BJ (cell line): Measurements from ENCODE around the gene HOXC13. TPM values are rescaled to one million over a fixed set of nuclear protein-coding genes. Genes with fewer than 3 reads are reported as not detected.

Experiments used
- CTCF ChIA-PET: fragments of 350-600 bp; formaldehyde crosslinking; extraction: SDS; loops from one replicate; lab custom pipeline; 2021; ENCODE audit warnings: antibody characterized with exemption, inconsistent platforms; lab: Yijun Ruan, JAX
- POLR2A ChIA-PET: fragments of 300-600 bp; sonication (Branson Sonifier 250); formaldehyde crosslinking; extraction: SDS; loops from one replicate; lab custom pipeline; 2021; ENCODE audit warnings: antibody characterized with exemption; lab: Charles Lee
- DNase-seq: peaks from one replicate; pipeline ENCODE4 v3.0.0-alpha.2; 2011; ENCODE audit warnings: low read depth
- H3K27me3 ChIP-seq: 2 replicates; pipeline ENCODE4 v1.6.0; 2011; ENCODE audit warnings: low read length; ENCODE audit not compliant: control insufficient read depth, insufficient read depth
- H3K36me3 ChIP-seq: 2 replicates; pipeline ENCODE4 v1.5.1; 2011; ENCODE audit warnings: low read length; ENCODE audit not compliant: control insufficient read depth, insufficient read depth
- H3K4me3 ChIP-seq: 2 replicates; pipeline ENCODE4 v1.5.1; 2011; ENCODE audit warnings: low read depth, mild to moderate bottlenecking, control low read depth, low read length
- polyA plus RNA-seq: library from polyadenylated mRNA; depleted of rRNA; stranded (reverse); fragments of >200 nt; gene quantifications from 2 replicates; pipeline ENCODE4 v1.2.3, GENCODE V29; 2011
- TF ChIP-seq, protein P1 (sequence below): IDR thresholded peaks from 2 replicates; pipeline ENCODE4 v1.5.1; 2011; ENCODE audit warnings: low read depth, mild to moderate bottlenecking, control low read depth, inconsistent platforms, low read length, moderate library complexity; ENCODE audit not compliant: insufficient read depth

The HOXC13 gene
- polyA plus RNA-seq, 1 experiment: 1.0 TPM

DNA sequence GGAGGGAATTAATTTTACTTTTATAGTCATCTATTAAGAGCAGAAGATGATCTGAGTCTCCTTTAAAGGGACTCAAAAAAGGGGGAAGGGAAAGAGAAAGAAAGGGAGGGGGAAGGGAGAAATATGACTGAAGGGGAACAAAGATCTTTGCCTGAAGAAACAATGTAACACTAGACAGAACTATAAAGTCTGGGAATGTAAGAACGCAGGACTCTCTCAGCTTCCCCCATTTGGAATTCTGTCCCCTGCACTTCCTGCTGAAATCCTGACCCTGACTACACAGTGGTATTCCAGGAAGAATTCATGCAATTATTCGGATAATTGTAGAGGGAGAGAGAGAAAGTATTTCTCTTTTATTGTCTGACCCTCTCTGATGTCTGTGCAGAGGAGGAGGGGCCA is 25.7 kb downstream of the HOXC13 start:
- TF ChIP-seq, protein P1, sequence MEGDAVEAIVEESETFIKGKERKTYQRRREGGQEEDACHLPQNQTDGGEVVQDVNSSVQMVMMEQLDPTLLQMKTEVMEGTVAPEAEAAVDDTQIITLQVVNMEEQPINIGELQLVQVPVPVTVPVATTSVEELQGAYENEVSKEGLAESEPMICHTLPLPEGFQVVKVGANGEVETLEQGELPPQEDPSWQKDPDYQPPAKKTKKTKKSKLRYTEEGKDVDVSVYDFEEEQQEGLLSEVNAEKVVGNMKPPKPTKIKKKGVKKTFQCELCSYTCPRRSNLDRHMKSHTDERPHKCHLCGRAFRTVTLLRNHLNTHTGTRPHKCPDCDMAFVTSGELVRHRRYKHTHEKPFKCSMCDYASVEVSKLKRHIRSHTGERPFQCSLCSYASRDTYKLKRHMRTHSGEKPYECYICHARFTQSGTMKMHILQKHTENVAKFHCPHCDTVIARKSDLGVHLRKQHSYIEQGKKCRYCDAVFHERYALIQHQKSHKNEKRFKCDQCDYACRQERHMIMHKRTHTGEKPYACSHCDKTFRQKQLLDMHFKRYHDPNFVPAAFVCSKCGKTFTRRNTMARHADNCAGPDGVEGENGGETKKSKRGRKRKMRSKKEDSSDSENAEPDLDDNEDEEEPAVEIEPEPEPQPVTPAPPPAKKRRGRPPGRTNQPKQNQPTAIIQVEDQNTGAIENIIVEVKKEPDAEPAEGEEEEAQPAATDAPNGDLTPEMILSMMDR: no peak
- DNase-seq: no peak
- POLR2A ChIA-PET: interaction anchor here (0.6 kb wide), 1 partner anchor 18 kb away, joined by 4 read pairs; no protein-coding TSS in a partner anchor
- peak overlapping the region; percentile 18 for H3K4me3 ChIP-seq
- no peaks in the 10 kb centered on the region; the same call in 1 of the 2 replicates for H3K27me3 ChIP-seq
- no peaks in the 10 kb centered on the region for H3K36me3 ChIP-seq
- CTCF ChIA-PET: interaction anchor here (0.9 to 2.0 kb wide), 4 partner anchors 21 to 228 kb away, joined by 3 to 6 read pairs (median 4); partner anchors contain the start of gene HOXC10

DNA sequence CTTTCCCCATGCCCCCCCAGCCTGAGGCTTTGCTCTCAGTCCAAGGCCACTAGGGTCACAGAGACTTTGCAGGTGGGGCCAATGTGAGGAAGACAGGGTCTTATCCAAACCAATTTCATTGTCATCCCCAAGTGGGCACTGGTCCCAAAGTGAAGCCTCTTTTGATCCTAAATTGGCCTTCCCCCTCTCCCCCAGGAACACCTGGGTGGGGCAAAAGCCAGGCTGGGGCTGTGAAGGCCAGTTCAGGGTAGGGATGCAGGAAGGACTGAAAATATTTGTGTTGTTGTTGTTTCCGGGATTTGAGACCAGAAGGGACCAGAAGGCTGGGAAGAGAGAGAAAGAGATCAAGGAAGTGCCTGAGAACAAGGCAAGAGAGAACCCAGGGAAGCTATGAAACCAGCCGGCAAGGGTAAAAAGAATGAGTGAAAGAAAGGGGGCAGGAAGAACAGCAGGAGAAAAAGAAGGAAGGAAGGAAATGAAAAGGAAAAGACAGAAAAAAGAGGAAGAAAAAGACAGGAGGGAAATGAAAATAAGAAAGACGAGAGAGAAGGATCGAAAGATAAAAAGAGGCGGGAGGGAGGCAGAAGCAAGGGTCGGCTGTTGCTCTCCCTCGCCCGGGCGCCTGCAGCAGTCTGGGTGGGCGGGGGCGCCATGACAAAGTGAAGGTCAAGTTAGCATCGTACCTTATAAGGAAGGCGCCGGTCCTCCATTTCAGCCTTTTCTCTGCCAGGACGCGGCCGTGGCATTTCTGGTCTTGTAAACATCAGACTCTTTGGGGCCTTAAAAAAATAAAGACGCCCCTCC is 26.9 kb downstream of the HOXC13 start:
- TF ChIP-seq, protein P1: no peak
- ChIA-PET POLR2A (interaction anchor here (0.6 kb wide), 1 partner anchor 17 kb away, joined by 4 read pairs; no protein-coding TSS in a partner anchor), CTCF (interaction anchor here (0.7 to 1.6 kb wide), 4 partner anchors 22 to 227 kb away, joined by 3 to 4 read pairs (median 3); no protein-coding TSS in a partner anchor)
- no peak for DNase-seq
- Histone ChIP-seq H3K27me3 (no peaks in the 10 kb centered on the region), H3K36me3 (no peaks in the 10 kb centered on the region), H3K4me3 (peak overlapping the region; percentile 78)

DNA sequence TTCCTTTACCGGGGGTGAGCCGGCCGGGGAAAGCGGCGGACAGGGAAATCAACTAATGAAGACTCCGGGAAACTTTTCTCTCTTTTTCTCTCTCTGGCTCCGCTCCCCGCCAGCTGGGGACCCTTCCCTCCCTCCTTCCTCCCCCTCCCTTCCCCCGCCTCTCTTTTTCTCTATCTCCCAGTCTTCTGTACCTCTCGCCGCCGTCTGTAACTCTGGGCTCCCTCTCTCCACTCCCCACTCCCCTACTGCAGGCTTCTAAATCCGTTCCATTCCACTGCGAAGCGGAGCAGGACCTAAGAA is 27.4 kb downstream of the HOXC13 start:
- ChIA-PET CTCF (interaction anchor here (0.7 to 1.7 kb wide), 8 partner anchors 27 to 404 kb away, joined by 3 to 6 read pairs (median 4); partner anchors contain the start of gene HOXC13), POLR2A (no interaction called here)
- Histone ChIP-seq H3K27me3 (no peaks in the 10 kb centered on the region), H3K36me3 (no peaks in the 10 kb centered on the region), H3K4me3 (peak overlapping the region; percentile 78)
- TF ChIP-seq, protein P1: no peak
- no peak for DNase-seq

DNA sequence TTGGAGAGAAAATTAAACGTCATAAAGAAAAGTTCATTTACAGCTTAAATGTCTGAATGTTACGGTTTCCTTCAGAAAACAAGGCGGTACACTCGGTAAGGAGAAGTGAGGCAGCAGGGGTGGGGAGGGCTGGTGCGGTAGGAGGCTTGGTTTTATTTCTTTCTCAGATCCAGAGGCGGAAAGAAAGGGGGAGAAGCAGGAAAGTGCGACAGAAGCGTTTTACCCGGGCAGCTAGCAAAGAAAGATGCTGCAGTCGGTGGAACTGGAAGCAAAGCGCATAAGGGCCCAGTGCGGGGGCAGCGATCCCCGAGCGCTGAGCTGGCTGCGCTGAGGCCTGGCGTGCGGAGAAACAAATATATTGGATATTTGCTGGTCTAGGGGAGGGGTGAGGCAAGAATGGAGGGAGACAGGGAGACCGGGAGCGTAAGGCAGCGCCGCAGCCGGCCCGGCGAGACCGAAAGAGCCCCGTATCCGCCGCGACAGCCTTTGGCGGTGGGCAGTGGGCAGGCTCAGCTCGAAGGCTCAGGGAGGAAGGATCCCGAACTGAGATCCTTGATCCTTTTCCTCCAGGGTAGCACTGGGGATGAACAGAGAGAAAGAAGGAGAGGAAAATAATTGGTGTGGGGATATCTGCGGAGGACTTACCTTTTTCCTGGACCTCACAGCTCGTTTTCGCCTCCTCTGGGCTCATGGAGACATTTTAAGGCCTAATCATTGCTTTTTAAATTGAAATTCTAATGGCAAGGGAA is 27.9 kb downstream of the HOXC13 start:
- no peaks in the 10 kb centered on the region for H3K36me3 ChIP-seq
- DNase-seq: no peak
- H3K4me3 ChIP-seq: peak overlapping the region; percentile 78
- no peaks in the 10 kb centered on the region for H3K27me3 ChIP-seq
- TF ChIP-seq, protein P1: no peak
- CTCF ChIA-PET: interaction anchor here (0.6 to 1.7 kb wide), 10 partner anchors 19 to 404 kb away, joined by 3 to 6 read pairs (median 4); partner anchors contain the start of genes HOXC10 and HOXC13
- POLR2A ChIA-PET: interaction anchor here (0.8 kb wide), 1 partner anchor 250 kb away, joined by 3 read pairs; no protein-coding TSS in a partner anchor
